ENCODE measurements around the gene TTC7B. TPM values are rescaled to one million over a fixed set of nuclear protein-coding genes. Genes with fewer than 3 reads are reported as not detected.

TTC7B gene
- total RNA-seq, 2 experiments from 2014 or later = 5.6 to 6.5 TPM

GRCh38 chr14:90547250-90547649, 269.0 kb downstream of the TTC7B start:
- CTCF ChIA-PET = interaction anchor here (0.5 to 0.6 kb wide), 2 partner anchors 84 to 220 kb away, joined by 4 to 6 read pairs; no protein-coding TSS in a partner anchor
- Mint-ChIP-seq H3K27ac (no peak overlapping the region), H3K4me1 (ENCODE audit: low read depth) (no peaks in the 10 kb centered on the region), H3K9me3 (no peaks in the 10 kb centered on the region), H3K36me3 (ENCODE audit: low read depth) (no peaks in the 10 kb centered on the region), H3K27me3 (ENCODE audit: low read depth) (no peaks in the 10 kb centered on the region), H3K4me3 (no peak overlapping the region)
- intact Hi-C loops (cut with micrococcal nuclease) = no loop called here
- no peak for DNase-seq

- no peaks in the 10 kb centered on the region for H3K27me3 Mint-ChIP-seq (ENCODE audit: low read depth)
- no peaks in the 10 kb centered on the region for H3K9me3 Mint-ChIP-seq
- no peak overlapping the region for H3K4me3 Mint-ChIP-seq
- intact Hi-C loops (cut with micrococcal nuclease) = no loop called here
- CTCF ChIA-PET = interaction anchor here (0.5 kb wide), 1 partner anchor 220 kb away, joined by 4 read pairs; no protein-coding TSS in a partner anchor
- no peaks in the 10 kb centered on the region for H3K4me1 Mint-ChIP-seq (ENCODE audit: low read depth)
- H3K36me3 Mint-ChIP-seq (ENCODE audit: low read depth) = no peaks in the 10 kb centered on the region
- DNase-seq = no peak
- H3K27ac Mint-ChIP-seq = no peak overlapping the region
Measured at GRCh38 chr14:90546767-90547166, 269.5 kb downstream of the TTC7B start.

GRCh38 chr14:90545966-90546751, 270.1 kb downstream of the TTC7B start:
- Mint-ChIP-seq H3K27ac (no peak overlapping the region), H3K4me1 (ENCODE audit: low read depth) (no peaks in the 10 kb centered on the region), H3K36me3 (ENCODE audit: low read depth) (no peaks in the 10 kb centered on the region), H3K4me3 (no peak overlapping the region), H3K9me3 (no peaks in the 10 kb centered on the region), H3K27me3 (ENCODE audit: low read depth) (no peaks in the 10 kb centered on the region)
- intact Hi-C loops (cut with micrococcal nuclease) = no loop called here
- CTCF ChIA-PET = no interaction called here
- DNase-seq = no peak

GRCh38 chr14:90545382-90545781, 270.8 kb downstream of the TTC7B start:
- intact Hi-C loops (cut with micrococcal nuclease) = no loop called here
- Mint-ChIP-seq H3K36me3 (ENCODE audit: low read depth) (no peaks in the 10 kb centered on the region), H3K27ac (no peak overlapping the region), H3K27me3 (ENCODE audit: low read depth) (no peaks in the 10 kb centered on the region), H3K4me1 (ENCODE audit: low read depth) (no peaks in the 10 kb centered on the region), H3K4me3 (no peak overlapping the region), H3K9me3 (no peaks in the 10 kb centered on the region)
- CTCF ChIA-PET = no interaction called here
- DNase-seq = no peak

GRCh38 chr14:90544971-90545370, 271.3 kb downstream of the TTC7B start:
- no peak overlapping the region for H3K4me3 Mint-ChIP-seq
- CTCF ChIA-PET = no interaction called here
- H3K36me3 Mint-ChIP-seq (ENCODE audit: low read depth) = no peaks in the 10 kb centered on the region
- no peaks in the 10 kb centered on the region for H3K27me3 Mint-ChIP-seq (ENCODE audit: low read depth)
- no peak for DNase-seq
- H3K27ac Mint-ChIP-seq = no peak overlapping the region
- intact Hi-C loops (cut with micrococcal nuclease) = no loop called here
- no peaks in the 10 kb centered on the region for H3K9me3 Mint-ChIP-seq
- H3K4me1 Mint-ChIP-seq (ENCODE audit: low read depth) = no peaks in the 10 kb centered on the region

- intact Hi-C loops (cut with micrococcal nuclease) = no loop called here
- H3K27ac Mint-ChIP-seq = no peak overlapping the region
- H3K4me3 Mint-ChIP-seq = no peak overlapping the region
- H3K4me1 Mint-ChIP-seq (ENCODE audit: low read depth) = no peaks in the 10 kb centered on the region
- CTCF ChIA-PET = no interaction called here
- no peak for DNase-seq
- no peaks in the 10 kb centered on the region for H3K36me3 Mint-ChIP-seq (ENCODE audit: low read depth)
- H3K27me3 Mint-ChIP-seq (ENCODE audit: low read depth) = no peaks in the 10 kb centered on the region
- no peaks in the 10 kb centered on the region for H3K9me3 Mint-ChIP-seq
Measured at GRCh38 chr14:90544566-90544965, 271.7 kb downstream of the TTC7B start.

GRCh38 chr14:90543876-90544275, 272.4 kb downstream of the TTC7B start:
- H3K4me1 Mint-ChIP-seq (ENCODE audit: low read depth) = no peaks in the 10 kb centered on the region
- no peak overlapping the region for H3K4me3 Mint-ChIP-seq
- H3K27me3 Mint-ChIP-seq (ENCODE audit: low read depth) = no peaks in the 10 kb centered on the region
- H3K36me3 Mint-ChIP-seq (ENCODE audit: low read depth) = no peaks in the 10 kb centered on the region
- no peak for DNase-seq
- H3K9me3 Mint-ChIP-seq = no peaks in the 10 kb centered on the region
- CTCF ChIA-PET = no interaction called here
- H3K27ac Mint-ChIP-seq = no peak overlapping the region
- intact Hi-C loops (cut with micrococcal nuclease) = no loop called here

GRCh38 chr14:90541076-90541634, 275.1 kb downstream of the TTC7B start:
- intact Hi-C loops (cut with micrococcal nuclease) = no loop called here
- Mint-ChIP-seq H3K36me3 (ENCODE audit: low read depth) (no peaks in the 10 kb centered on the region), H3K27ac (no peak overlapping the region), H3K4me1 (ENCODE audit: low read depth) (no peaks in the 10 kb centered on the region), H3K4me3 (no peak overlapping the region), H3K9me3 (no peaks in the 10 kb centered on the region), H3K27me3 (ENCODE audit: low read depth) (no peaks in the 10 kb centered on the region)
- CTCF ChIA-PET = no interaction called here
- DNase-seq = no peak

GRCh38 chr14:90540437-90540836, 275.8 kb downstream of the TTC7B start:
- Mint-ChIP-seq H3K4me1 (ENCODE audit: low read depth) (no peaks in the 10 kb centered on the region), H3K4me3 (no peak overlapping the region), H3K27me3 (ENCODE audit: low read depth) (no peaks in the 10 kb centered on the region), H3K36me3 (ENCODE audit: low read depth) (no peaks in the 10 kb centered on the region), H3K9me3 (no peaks in the 10 kb centered on the region), H3K27ac (no peak overlapping the region)
- CTCF ChIA-PET = no interaction called here
- no peak for DNase-seq
- intact Hi-C loops (cut with micrococcal nuclease) = no loop called here

GRCh38 chr14:90539996-90540395, 276.2 kb downstream of the TTC7B start:
- Mint-ChIP-seq H3K36me3 (ENCODE audit: low read depth) (no peaks in the 10 kb centered on the region), H3K27me3 (ENCODE audit: low read depth) (no peaks in the 10 kb centered on the region), H3K4me1 (ENCODE audit: low read depth) (no peaks in the 10 kb centered on the region), H3K9me3 (no peaks in the 10 kb centered on the region), H3K27ac (no peak overlapping the region), H3K4me3 (no peak overlapping the region)
- CTCF ChIA-PET = no interaction called here
- no peak for DNase-seq
- intact Hi-C loops (cut with micrococcal nuclease) = no loop called here

GRCh38 chr14:90539496-90539775, 276.8 kb downstream of the TTC7B start:
- intact Hi-C loops (cut with micrococcal nuclease) = no loop called here
- Mint-ChIP-seq H3K9me3 (no peaks in the 10 kb centered on the region), H3K27ac (no peak overlapping the region), H3K4me1 (ENCODE audit: low read depth) (no peaks in the 10 kb centered on the region), H3K27me3 (ENCODE audit: low read depth) (no peaks in the 10 kb centered on the region), H3K36me3 (ENCODE audit: low read depth) (no peaks in the 10 kb centered on the region), H3K4me3 (no peak overlapping the region)
- CTCF ChIA-PET = no interaction called here
- DNase-seq = no peak

GRCh38 chr14:90538716-90539495, 277.3 kb downstream of the TTC7B start:
- Mint-ChIP-seq H3K4me1 (ENCODE audit: low read depth) (no peaks in the 10 kb centered on the region), H3K27me3 (ENCODE audit: low read depth) (no peaks in the 10 kb centered on the region), H3K9me3 (no peaks in the 10 kb centered on the region), H3K27ac (no peak overlapping the region), H3K4me3 (no peak overlapping the region), H3K36me3 (ENCODE audit: low read depth) (no peaks in the 10 kb centered on the region)
- CTCF ChIA-PET = no interaction called here
- DNase-seq = no peak
- intact Hi-C loops (cut with micrococcal nuclease) = no loop called here

- Mint-ChIP-seq H3K4me1 (ENCODE audit: low read depth) (no peaks in the 10 kb centered on the region), H3K27me3 (ENCODE audit: low read depth) (no peaks in the 10 kb centered on the region), H3K4me3 (no peak overlapping the region), H3K36me3 (ENCODE audit: low read depth) (no peaks in the 10 kb centered on the region), H3K9me3 (no peaks in the 10 kb centered on the region), H3K27ac (no peak overlapping the region)
- no peak for DNase-seq
- CTCF ChIA-PET = no interaction called here
- intact Hi-C loops (cut with micrococcal nuclease) = no loop called here
Measured at GRCh38 chr14:90538095-90538494, 278.1 kb downstream of the TTC7B start.

Measured in activated naive CD4-positive, alpha-beta T cell treated with anti-CD3 and anti-CD28 coated beads for 36 hours (primary cell).